Upper lobe of left lung (tissue), 6 donors: Measurements from ENCODE around the gene SOST. TPM values are rescaled to one million over a fixed set of nuclear protein-coding genes. Genes with fewer than 3 reads are reported as not detected.
A peak's percentile ranks its signal among the peaks of the same experiment; 100 is the strongest.

ENCODE experiments used
- ATAC-seq, 2 donors: fragments of 200-7000 bp; cut with Tn5 transposase; one replicate each; pipeline ENCODE4 v1.9.1; 2022; ENCODE audit warnings: mild to moderate bottlenecking in 2 of 2, moderate library complexity in 2 of 2; ENCODE audit not compliant: low FRiP score in 2 of 2
- DNase-seq, 2 donors: peaks; one replicate each; pipeline ENCODE4 v3.0.0-alpha.2; 2019 to 2020
- H3K27ac ChIP-seq, 4 donors: fragments of 200-600 bp; sonication (generic); one replicate each; pipeline ENCODE4 v1.5.1; 2016 to 2019
- H3K27me3 ChIP-seq, 4 donors: fragments of 200-600 bp; sonication (generic); one replicate each; pipeline ENCODE4 v1.5.1; 2017 to 2019
- H3K36me3 ChIP-seq, 4 donors: fragments of 200-600 bp; sonication (generic); one replicate each; pipeline ENCODE4 v1.5.1; 2016 to 2019
- H3K4me1 ChIP-seq, 4 donors: fragments of 200-600 bp; sonication (generic); one replicate each; pipeline ENCODE4 v1.5.1; 2018 to 2019
- H3K4me3 ChIP-seq, 4 donors: fragments of 200-600 bp; sonication (generic); one replicate each; pipeline ENCODE4 v1.5.1; 2017 to 2019; ENCODE audit warnings: mild to moderate bottlenecking in 2 of 4, moderate library complexity in 1 of 4
- H3K9me3 ChIP-seq, 4 donors: fragments of 200-600 bp; sonication (generic); one replicate each; pipeline ENCODE4 v1.5.1; 2018 to 2019
- CTCF ChIP-seq, 6 experiments: fragments of 450-650 bp in 4 of 6; fragments of 200-600 bp in 2 of 6; sonication (generic) in 2 of 6; IDR thresholded peaks; one replicate each; pipeline ENCODE4 v1.5.1; 2016 to 2019; ENCODE audit warnings: antibody characterized with exemption in 6 of 6
- EP300 ChIP-seq, 4 donors: sonication (generic); formaldehyde crosslinking; IDR thresholded peaks; one replicate each; pipeline ENCODE4 v1.5.1; 2017; ENCODE audit warnings: antibody characterized with exemption in 4 of 4, control low read depth in 2 of 4
- POLR2A ChIP-seq, 4 donors: fragments of 450-650 bp; IDR thresholded peaks; one replicate each; pipeline ENCODE4 v1.5.1; 2016 to 2017; ENCODE audit warnings: antibody characterized with exemption in 4 of 4, mild to moderate bottlenecking in 2 of 4
- POLR2AphosphoS5 ChIP-seq, 2 donors: sonication (generic); formaldehyde crosslinking; IDR thresholded peaks; one replicate each; pipeline ENCODE4 v1.5.1; 2017; ENCODE audit warnings: antibody characterized with exemption in 2 of 2
- WGBS, 2 donors: methylation state at CpG; one replicate each; pipeline ENCODE4 v1.1.5; 2017 to 2018; 5-methylcytosine and 5-hydroxymethylcytosine counted together
- total RNA-seq, 6 donors: library from RNA; depleted of rRNA in 4 of 6; stranded (reverse); fragments of >200 nt in 4 of 6; gene quantifications; one replicate each; pipeline versions ENCODE4 v1.1.0 to v1.2.1, GENCODE V29; 2016 to 2021
- donor health status: DM: no; HTN: no; CAD: no; lungs with moderate emphysema.
- donor health status: DM: no; HTN: yes; CAD: no; lungs with severe emphysema.

The SOST gene
- total RNA-seq, 6 donors from 2014 or later: not detected

DNA sequence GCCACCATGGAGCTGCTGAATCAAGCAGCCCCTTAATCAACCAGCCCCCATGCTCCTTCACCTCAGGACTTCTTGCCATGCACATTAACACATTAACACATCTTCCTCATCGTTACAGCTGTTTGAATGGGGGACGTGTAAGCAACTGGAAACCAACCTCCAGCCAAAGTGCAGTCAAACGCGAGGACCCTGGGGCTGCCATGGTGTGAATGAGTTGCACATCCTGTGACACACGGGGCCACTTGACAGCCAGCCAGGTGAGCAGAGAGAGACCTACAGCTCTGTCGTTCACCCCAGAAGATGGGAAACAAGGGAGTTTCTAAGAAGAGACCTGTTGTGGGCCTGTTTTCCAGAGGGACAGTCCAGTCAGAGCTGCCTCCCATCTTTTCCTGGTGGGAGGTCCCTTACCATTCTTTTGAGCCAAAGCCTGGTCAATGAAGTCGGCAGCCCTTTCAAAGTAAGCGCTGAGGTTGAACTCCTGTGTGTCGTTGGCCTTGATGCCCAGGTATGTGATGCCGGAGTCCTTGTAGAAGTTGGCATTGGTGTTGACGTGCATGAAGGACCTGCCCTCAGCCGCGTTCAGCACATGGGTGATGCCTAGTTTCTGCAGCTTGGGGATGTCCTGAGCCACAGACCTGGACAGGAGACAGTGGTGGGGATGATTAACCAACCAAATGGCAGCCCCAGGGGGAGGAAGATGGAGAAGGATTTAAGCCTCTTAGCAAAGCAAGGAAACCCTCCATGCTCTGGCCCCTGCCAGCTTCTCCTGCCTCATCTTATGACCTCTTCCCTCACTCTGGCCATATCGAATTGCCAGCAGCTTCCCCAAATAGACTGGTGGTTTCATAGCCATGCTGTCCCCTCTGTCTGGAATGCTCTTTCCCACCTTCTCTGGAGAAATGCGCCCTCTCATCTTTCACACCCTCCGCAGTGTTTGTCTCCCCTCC lies 16.0 kb upstream of the SOST start:
- DNase-seq: no peak
- no peak overlapping the region for H3K27ac ChIP-seq
- H3K9me3 ChIP-seq: no peaks in the 10 kb centered on the region
- H3K27me3 ChIP-seq: no peaks in the 10 kb centered on the region
- peaks cover 23 to 50% (median 38%) of the 10 kb centered on the region in 4 donors for H3K4me1 ChIP-seq
- 81 to 95% methylated on average over 12 to 16 of the region's 16 CpGs for WGBS, 2 donors
- ATAC-seq: no peak
- TF ChIP-seq POLR2AphosphoS5 (IDR thresholded peaks at IDR 0.05) (no peak), POLR2A (IDR thresholded peaks at IDR 0.05) (no peak), CTCF (IDR thresholded peaks at IDR 0.05) (no peak), EP300 (IDR thresholded peaks at IDR 0.05) (no peak)
- peaks cover 0 to 77% (median 46%) of the 10 kb centered on the region in 4 donors for H3K36me3 ChIP-seq
- no peak overlapping the region for H3K4me3 ChIP-seq

DNA sequence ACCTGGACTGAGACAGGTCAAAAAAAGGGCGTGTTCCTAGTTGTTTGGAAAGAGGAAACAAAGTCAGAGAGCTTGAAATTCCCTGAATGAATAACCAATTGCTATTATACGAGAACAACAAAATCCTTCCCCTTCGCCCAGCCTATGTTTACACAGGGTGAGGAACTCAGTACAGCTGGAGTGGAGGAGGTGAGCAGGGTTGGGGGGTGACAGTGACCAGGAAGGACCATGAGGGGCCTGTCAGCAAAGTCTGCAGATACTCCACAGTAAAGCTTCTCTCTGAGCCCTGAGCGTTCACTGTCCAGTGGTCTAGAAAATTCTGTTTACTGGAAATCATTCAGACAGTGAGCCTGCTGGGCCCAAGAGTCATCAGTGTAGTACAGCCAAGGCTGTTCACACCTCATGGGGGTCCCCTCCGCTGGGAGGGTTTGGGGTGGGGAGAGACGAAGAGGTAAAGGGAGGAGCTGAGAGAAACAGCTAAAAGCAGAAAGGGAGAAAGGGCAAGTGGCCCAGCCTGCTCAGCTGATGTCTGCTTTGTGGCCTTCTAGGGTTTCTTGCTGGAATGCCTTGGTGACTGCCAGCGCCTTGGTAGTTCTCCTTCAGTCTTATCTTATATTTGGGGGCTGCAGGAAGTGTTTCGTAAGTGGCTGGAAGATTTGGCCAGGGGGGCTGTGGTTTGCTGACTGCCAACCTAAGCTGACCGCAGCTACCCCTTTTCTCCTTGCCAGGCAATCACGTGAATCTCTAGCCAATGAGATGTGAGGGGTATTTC lies 14.5 kb upstream of the SOST start:
- DNase-seq: peak in 1 of 2 donors; percentile 40
- WGBS, 2 donors: 52 to 58% methylated on average over 10 of the region's 10 CpGs
- ATAC-seq: no peak
- H3K9me3 ChIP-seq: no peaks in the 10 kb centered on the region
- peaks cover 27 to 57% (median 43%) of the 10 kb centered on the region in 4 donors for H3K4me1 ChIP-seq
- H3K36me3 ChIP-seq: peaks cover 0 to 92% (median 57%) of the 10 kb centered on the region in 4 donors
- no peak overlapping the region for H3K4me3 ChIP-seq
- TF ChIP-seq POLR2A (IDR thresholded peaks at IDR 0.05) (no peak), EP300 (IDR thresholded peaks at IDR 0.05) (no peak), CTCF (IDR thresholded peaks at IDR 0.05) (no peak), POLR2AphosphoS5 (IDR thresholded peaks at IDR 0.05) (no peak)
- peak overlapping the region; percentile 27 to 67 (median 49) for H3K27ac ChIP-seq
- no peaks in the 10 kb centered on the region for H3K27me3 ChIP-seq

GRCh38 chr17:43771463-43771862 lies 12.9 kb upstream of the SOST start:
- peaks cover 20 to 50% (median 35%) of the 10 kb centered on the region in 4 donors for H3K4me1 ChIP-seq
- DNase-seq (no peak), ATAC-seq (no peak)
- H3K4me3 ChIP-seq: no peak overlapping the region
- 91 to 97% methylated on average over 8 to 9 of the region's 9 CpGs for WGBS, 2 donors
- no peaks in the 10 kb centered on the region for H3K27me3 ChIP-seq
- TF ChIP-seq POLR2AphosphoS5 (IDR thresholded peaks at IDR 0.05) (no peak), CTCF (IDR thresholded peaks at IDR 0.05) (no peak), EP300 (IDR thresholded peaks at IDR 0.05) (no peak), POLR2A (IDR thresholded peaks at IDR 0.05) (no peak)
- peaks cover 0 to 98% (median 61%) of the 10 kb centered on the region in 4 donors for H3K36me3 ChIP-seq
- no peaks in the 10 kb centered on the region for H3K9me3 ChIP-seq
- H3K27ac ChIP-seq: no peak overlapping the region

- Histone ChIP-seq H3K4me3 (no peak overlapping the region), H3K36me3 (peaks cover under 1 to 93% (median 61%) of the 10 kb centered on the region in 4 donors), H3K27me3 (no peaks in the 10 kb centered on the region), H3K9me3 (no peaks in the 10 kb centered on the region), H3K27ac (no peak overlapping the region), H3K4me1 (peaks cover 21 to 45% (median 30%) of the 10 kb centered on the region in 4 donors)
- WGBS, 2 donors: 94 to 96% methylated on average over 2 of the region's 2 CpGs
- ATAC-seq (no peak), DNase-seq (no peak)
- TF ChIP-seq POLR2A (IDR thresholded peaks at IDR 0.05) (no peak), CTCF (IDR thresholded peaks at IDR 0.05) (no peak), EP300 (IDR thresholded peaks at IDR 0.05) (no peak), POLR2AphosphoS5 (IDR thresholded peaks at IDR 0.05) (no peak)
These were observed 12.4 kb upstream of the SOST start for GRCh38 chr17:43770957-43771356.
